Measurements from ENCODE around the gene MAP2K3. TPM values are rescaled to one million over a fixed set of nuclear protein-coding genes. Genes with fewer than 3 reads are reported as not detected.

MAP2K3 gene
- polyA plus RNA-seq, 3 donors, result 107 to 166 (median 164) TPM

GRCh38 chr17:21282850-21283249 is 1.7 kb upstream of the MAP2K3 start:
- Histone ChIP-seq H3K36me3 (replicated peaks in 1 of 2; ENCODE audit: control insufficient read depth in 1 of 2, insufficient read depth in 2 of 2, low read length in 2 of 2) (no peaks in the 10 kb centered on the region), H2AFZ (ENCODE audit: insufficient read depth, low read depth, low read length, poor library complexity, severe bottlenecking) (no peak overlapping the region), H3K4me1 (ENCODE audit: control insufficient read depth in 1 of 2, insufficient read depth in 2 of 2, low read length in 2 of 2) (peaks cover 70% of the 10 kb centered on the region in 2 donors), H3K27ac (ENCODE audit: low read depth in 1 of 2, low read length in 2 of 2) (no peak overlapping the region), H3K4me2 (replicated peaks; ENCODE audit: extremely low read depth, low read length, poor library complexity, severe bottlenecking) (no peak overlapping the region), H3K4me3 (replicated peaks in 1 of 3; ENCODE audit: low read depth in 2 of 3, low read length in 3 of 3) (no peak overlapping the region), H3K27me3 (ENCODE audit: control insufficient read depth in 2 of 2, insufficient read depth in 2 of 2, low read length in 2 of 2) (no peaks in the 10 kb centered on the region), H3K9me3 (replicated peaks in 1 of 2; ENCODE audit: control insufficient read depth in 1 of 2, insufficient read depth in 1 of 2, low read length in 2 of 2) (no peaks in the 10 kb centered on the region), H3K79me2 (ENCODE audit: insufficient read depth, low read length) (peaks cover 32% of the 10 kb centered on the region), H3K9ac (ENCODE audit: insufficient read depth, low read length, poor library complexity, severe bottlenecking) (no peak overlapping the region), H4K20me1 (ENCODE audit: insufficient read depth, low read length) (peaks cover 54% of the 10 kb centered on the region)
- DNase-seq, result no peak
- TF ChIP-seq CTCF (IDR thresholded peaks at IDR 0.05), result no peak
- no peaks in the 10 kb centered on the region for H3K9me3 Mint-ChIP-seq
- H3K4me1 Mint-ChIP-seq, result peaks cover 71% of the 10 kb centered on the region
- intact Hi-C loops (cut with micrococcal nuclease), result loop anchor here (5.0 to 10.0 kb wide), 4 partner anchors 39 to 238 kb away; partner anchors contain the start of genes DHRS7B (in 1 of the 2) and USP22 (in 1 of the 2)
- peak overlapping the region in 4 of 7 donors; percentile 21 to 78 (median 66) for H3K27ac Mint-ChIP-seq
- H3K36me3 Mint-ChIP-seq, result peaks cover 12 to 17% of the 10 kb centered on the region in 2 donors
- 100% methylated on average over 5 of the region's 5 CpGs for WGBS (ENCODE audit: insufficient coverage)
- H3K4me3 Mint-ChIP-seq, result no peak overlapping the region
- peaks cover 0 to 3% (median 2%) of the 10 kb centered on the region in 3 donors for H3K27me3 Mint-ChIP-seq (ENCODE audit: low read depth in 3 of 3)

- peak overlapping the region; percentile 85 to 100 for H3K4me3 Mint-ChIP-seq
- H3K36me3 Mint-ChIP-seq, result peaks cover 12 to 17% of the 10 kb centered on the region in 2 donors
- DNase-seq, result peak; percentile 58 to 77 (median 59)
- intact Hi-C loops (cut with micrococcal nuclease), result loop anchor here (5.0 to 10.0 kb wide), 4 partner anchors 39 to 239 kb away; partner anchors contain the start of genes DHRS7B (in 1 of the 2) and USP22 (in 1 of the 2)
- no peaks in the 10 kb centered on the region for H3K9me3 Mint-ChIP-seq
- Histone ChIP-seq H3K27me3 (ENCODE audit: control insufficient read depth in 2 of 2, insufficient read depth in 2 of 2, low read length in 2 of 2) (no peaks in the 10 kb centered on the region), H3K4me3 (replicated peaks in 1 of 3; ENCODE audit: low read depth in 2 of 3, low read length in 3 of 3) (peak overlapping the region; percentile 26 to 90 (median 49)), H3K4me1 (ENCODE audit: control insufficient read depth in 1 of 2, insufficient read depth in 2 of 2, low read length in 2 of 2) (peaks cover 68 to 69% of the 10 kb centered on the region in 2 donors), H3K36me3 (replicated peaks in 1 of 2; ENCODE audit: control insufficient read depth in 1 of 2, insufficient read depth in 2 of 2, low read length in 2 of 2) (no peaks in the 10 kb centered on the region), H3K79me2 (ENCODE audit: insufficient read depth, low read length) (peaks cover 40% of the 10 kb centered on the region), H2AFZ (ENCODE audit: insufficient read depth, low read depth, low read length, poor library complexity, severe bottlenecking) (peak overlapping the region; percentile 76), H3K9me3 (replicated peaks in 1 of 2; ENCODE audit: control insufficient read depth in 1 of 2, insufficient read depth in 1 of 2, low read length in 2 of 2) (no peaks in the 10 kb centered on the region), H3K27ac (ENCODE audit: low read depth in 1 of 2, low read length in 2 of 2) (peak overlapping the region in 1 of 2 donors; percentile 78), H3K4me2 (replicated peaks; ENCODE audit: extremely low read depth, low read length, poor library complexity, severe bottlenecking) (peak overlapping the region; percentile 92), H3K9ac (ENCODE audit: insufficient read depth, low read length, poor library complexity, severe bottlenecking) (peak overlapping the region; percentile 91), H4K20me1 (ENCODE audit: insufficient read depth, low read length) (peaks cover 59% of the 10 kb centered on the region)
- WGBS (ENCODE audit: insufficient coverage), result 16% methylated on average over 49 of the region's 49 CpGs
- TF ChIP-seq CTCF (IDR thresholded peaks at IDR 0.05), result no peak
- peaks cover 69% of the 10 kb centered on the region for H3K4me1 Mint-ChIP-seq
- H3K27ac Mint-ChIP-seq, result peak overlapping the region; percentile 73 to 100 (median 99)
- H3K27me3 Mint-ChIP-seq (ENCODE audit: low read depth in 3 of 3), result peaks cover 1 to 3% (median 2%) of the 10 kb centered on the region in 3 donors
Observed at GRCh38 chr17:21283482-21284318, 811 bp upstream of the MAP2K3 start.
